ENCODE data around the gene EHD4.
A peak's percentile ranks its signal among the peaks of the same experiment; 100 is the strongest.

EHD4 gene

DNA sequence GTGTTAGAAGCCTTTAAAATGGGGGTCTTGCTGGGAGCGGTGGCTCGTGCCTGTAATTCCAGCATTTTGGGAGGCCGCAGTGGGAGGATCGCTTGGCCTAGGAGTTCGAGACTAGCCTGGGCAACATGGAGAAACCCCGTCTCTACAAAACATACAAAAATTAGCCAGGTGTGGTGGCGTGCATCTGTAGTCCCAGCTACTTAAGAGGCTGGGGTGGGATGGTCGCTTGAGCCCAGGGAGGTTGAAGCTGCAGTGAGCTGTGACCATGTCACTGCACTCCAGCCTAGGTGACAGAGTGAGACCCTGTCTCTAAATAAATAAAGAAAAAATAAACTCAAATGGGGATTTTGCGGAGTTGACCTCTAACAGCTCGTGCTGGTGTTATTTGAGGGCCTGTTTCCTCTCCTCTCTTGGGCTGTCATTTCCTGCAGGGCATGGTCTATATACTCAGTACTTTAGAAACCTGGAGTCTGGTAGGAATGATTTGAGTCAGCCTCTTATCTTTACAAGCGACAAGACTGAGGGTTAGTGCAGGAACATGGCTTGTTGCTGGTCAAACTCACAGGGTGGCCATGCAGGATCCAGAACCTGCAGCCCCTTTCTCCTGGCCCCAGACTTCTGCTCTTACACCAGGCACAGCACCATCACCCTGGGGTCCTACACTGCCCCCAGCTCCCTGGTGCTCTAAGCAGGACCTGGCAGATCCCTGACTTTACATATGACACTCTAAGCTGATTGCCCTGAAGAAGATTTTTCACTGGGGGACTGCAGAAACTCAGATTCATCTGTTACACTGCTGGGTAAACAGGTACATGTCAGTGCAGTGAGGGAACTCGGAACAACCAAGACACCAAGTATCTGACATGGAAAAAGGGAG is 15.1 kb downstream of the EHD4 start:
- no peak for DNase-seq (ENCODE audit: low read depth)

DNA sequence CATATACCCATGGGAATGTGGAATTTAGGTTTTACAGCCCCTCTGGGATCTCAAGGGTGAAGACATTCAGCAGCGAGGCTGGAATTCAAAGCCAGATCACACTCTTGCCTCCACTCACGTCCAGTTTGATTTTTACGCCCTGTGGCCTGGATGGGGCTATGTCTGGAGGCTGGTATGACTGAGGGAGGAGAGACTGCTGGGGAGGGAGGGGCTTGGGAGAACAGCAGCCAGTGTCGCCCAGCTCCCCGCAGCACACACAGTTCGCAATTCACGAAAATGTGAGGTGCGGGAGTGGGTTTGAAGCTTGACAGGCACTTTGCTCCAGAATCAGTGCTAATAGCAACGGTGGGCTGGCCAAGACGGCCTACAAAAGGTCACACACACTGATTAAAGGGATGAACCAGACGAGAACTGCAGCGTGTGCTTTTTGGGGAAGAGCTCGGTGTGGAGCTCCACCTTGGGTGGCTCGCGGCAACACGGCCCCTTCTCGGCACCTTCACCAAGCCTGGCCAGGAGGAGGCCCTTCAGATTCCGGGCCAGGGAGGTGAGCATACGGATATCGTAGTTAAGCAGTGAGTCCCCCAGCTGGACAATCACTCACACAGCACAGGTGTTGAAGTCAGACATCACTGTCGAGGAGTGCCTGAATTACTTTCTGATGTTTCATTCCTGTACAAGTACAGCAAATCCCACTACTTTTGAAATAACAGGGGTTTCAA is 16.4 kb downstream of the EHD4 start:
- no peak for DNase-seq (ENCODE audit: low read depth)

DNA sequence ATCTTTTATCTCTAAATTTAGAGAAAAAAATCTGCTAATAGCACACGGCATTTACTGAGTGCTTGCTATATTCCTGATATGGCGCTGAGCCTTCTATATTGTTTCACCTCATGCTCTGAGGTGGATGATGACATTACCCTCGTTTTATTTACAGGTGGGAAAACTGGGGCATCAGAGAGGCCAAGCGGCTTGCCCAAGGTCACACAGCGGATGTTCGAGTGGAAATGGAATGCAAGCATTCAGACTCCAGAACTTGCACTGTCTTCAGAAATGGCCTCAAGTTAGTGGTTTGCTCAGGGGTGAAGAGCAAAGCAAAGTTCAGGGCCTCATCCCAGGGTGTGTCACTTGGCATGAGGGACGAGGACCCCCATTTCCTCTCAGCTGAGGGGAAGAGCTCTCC is 17.3 kb downstream of the EHD4 start:
- DNase-seq (ENCODE audit: low read depth), result no peak

DNA sequence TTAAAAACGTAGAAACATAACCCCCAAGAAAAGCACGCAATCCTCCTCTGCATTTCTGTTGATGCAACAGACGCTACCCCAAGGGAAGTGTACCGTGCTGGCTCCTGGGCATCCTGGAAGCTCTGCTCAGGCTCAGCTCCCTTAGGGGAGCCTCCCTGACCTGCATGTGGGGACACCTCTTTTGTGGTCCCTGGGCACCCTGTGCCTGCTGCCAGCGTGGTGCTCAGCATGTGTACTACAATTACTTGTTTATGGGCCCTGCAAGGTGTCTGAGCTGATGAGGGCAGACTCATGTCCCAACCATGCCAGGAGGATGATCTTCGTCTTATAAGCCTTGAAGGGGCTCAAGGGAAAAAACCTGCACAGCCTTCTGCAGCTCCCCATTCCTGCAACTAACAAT is 18.3 kb downstream of the EHD4 start:
- DNase-seq (ENCODE audit: low read depth), result no peak

DNA sequence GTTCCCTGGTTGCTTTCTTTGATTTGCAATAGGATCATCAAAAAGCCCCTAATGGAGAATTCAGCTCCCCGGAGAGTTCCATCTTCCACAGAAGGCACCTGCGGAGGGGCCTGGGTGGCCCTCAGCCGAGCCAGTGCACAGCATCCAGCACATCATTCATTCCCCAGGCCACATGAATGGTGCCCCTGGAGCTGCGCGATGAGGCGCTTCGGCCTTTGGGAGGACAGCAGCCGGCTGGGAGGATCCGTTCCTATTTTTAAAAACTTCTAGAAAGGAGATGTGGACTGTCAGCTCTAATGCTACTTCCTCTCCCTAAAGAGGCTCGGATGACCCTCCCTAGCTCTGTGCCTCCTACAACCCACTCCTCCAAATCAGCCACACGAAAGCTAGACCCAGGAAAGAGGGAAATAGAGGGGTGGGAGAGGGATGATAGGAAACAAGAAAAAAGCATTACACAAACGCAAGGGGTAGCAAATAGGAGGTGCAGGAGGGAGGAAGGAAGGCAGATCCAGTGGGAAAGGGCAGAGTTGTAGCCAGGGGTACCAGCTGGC is 20.3 kb downstream of the EHD4 start:
- DNase-seq (ENCODE audit: low read depth), result no peak

DNA sequence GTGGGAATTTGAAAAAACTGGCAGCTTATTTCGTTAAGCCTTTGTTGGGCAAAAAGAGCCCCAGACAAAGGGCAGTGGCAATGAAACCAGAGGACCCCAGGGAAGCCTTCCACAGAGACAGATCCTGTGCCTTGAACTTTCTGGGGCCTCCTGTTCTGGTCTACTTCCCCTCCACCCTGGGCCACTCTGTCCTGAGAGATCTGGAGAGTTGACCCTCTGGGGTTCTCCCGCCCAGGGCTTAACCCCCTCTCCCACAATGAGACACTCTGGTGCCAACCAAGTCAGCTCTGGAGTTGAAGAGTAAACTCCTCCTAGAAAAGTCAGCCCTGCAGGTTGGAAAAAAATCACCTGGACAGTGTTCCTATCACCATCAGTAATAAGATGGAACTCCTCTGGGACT is 20.8 kb downstream of the EHD4 start:
- no peak for DNase-seq (ENCODE audit: low read depth)

DNA sequence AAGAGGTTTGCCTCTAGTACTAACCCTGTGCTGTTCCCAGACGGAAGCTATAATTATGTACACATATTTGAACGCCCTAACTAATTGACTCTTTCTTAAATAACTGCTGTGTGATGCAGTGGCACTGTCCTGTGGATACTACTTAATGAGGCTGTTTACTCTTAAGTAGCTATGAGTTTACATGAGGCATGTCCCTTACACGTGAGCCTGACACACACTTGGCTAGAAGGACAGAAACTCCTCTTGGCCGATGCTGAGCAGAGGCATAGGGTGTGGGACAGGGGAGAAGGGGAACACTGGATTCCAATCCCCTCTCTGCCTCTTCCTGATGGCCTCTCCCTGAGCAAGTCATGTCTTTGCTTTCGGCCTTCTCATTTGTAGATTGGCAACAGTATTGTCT is 21.9 kb downstream of the EHD4 start:
- no peak for DNase-seq (ENCODE audit: low read depth)

DNA sequence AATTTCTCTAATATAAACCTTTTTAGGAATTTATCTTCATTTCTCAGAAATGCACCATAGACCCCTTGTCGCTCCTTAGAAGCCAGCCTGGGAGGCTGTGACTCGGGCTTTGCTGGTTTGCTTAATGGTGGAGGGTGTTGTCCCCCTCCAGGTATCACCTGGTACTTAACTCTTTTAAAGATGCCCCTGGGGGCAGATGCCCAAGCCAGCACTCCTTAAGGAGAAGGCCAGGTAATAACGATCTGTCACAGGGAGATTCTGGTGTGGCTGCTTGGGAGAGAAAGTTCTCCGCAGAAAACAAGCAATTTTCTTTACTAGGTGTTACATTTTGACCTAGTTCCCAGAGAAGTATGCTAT is 22.3 kb downstream of the EHD4 start:
- DNase-seq (ENCODE audit: low read depth), result no peak

DNA sequence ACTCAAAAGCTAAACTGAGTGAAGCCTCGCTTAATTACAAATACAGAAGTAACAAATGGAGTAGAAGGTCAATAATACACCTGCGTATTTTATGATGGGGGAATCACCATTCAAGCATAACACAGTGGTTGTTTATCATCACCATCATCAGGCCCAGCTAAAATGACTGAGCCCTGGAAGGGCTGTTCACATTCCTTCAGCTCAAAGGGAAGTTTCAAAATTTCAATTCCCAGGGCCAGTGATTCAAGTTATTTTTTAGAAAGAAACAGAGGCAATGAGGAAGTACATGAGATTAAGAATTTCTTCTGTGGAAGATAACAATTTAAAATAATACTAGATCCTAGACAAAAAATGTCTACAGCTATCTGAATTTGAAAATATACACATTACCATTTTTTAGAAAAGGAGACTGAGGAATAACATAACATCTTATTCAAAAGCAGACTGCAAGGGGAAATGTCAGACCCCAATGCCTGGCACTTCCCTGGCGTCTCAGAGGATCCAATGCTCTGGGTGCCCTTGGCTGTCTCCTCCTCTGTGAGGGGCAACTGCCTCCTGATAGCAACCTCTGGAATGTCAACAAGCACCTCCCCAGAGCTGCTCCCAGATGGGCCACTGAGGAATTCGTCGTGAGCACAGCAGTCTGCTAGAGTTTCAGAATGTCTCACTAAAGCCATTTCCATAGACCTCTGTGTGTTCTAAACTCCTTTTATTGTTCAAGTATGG is 22.8 kb downstream of the EHD4 start:
- no peak for DNase-seq (ENCODE audit: low read depth)

DNA sequence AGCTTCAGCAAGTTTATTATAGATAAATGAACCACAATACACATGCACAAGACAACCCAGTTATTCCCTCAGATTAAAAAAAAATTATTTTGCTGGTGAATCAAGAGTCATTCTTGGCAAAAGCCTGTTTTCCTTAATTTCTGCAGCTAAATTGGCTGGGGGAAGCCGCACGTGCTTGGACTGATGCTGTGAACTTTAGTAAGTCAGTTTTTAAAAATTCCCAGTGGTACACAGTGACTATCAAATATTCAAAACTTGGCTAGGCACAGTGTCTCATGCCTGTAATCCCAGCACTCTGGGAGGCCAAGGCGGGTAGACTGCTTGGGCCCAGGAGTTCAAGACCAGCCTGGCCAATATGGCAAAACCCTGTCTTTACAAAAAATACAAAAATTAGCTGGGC is 23.9 kb downstream of the EHD4 start:
- DNase-seq (ENCODE audit: low read depth), result no peak

DNA sequence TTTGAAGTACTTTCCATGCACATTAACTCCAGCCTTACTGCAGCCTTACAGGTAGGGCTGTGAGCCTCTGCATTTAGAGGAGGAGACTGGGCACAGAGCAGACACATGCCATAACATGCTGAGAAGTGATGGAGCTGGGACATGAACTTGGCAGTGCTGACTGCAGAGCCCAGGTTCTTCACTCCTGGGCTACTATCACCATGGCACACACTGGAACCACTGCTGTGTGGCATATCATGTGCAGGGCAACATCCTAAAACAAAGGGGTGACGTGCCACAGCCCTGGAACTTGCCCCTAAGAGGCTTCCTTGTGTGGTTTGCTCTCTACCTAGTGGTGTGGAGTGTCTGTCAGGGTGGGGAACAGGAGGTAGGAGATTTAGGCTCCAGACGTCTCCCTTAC is 25.4 kb downstream of the EHD4 start:
- no peak for DNase-seq (ENCODE audit: low read depth)

DNA sequence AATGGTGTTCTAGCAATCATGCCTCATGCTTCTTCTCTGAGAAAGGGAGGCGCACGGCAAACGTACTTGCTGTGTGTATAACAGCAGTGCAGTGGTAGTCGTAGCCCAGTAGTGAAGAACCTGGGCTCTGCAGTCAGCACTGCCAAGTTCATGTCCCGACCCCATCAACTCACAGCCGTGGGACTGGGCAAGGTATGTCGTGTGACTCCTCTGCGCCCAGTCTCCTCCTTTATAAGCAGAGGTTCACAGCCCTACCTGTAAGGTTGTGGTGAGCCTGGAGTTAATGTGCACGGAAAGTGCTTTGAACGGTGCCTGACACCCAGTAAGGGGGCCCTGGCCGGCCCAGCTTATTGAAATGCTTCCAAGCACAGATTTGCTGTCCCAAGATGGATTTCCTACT is 26.6 kb downstream of the EHD4 start:
- DNase-seq (ENCODE audit: low read depth), result no peak

DNA sequence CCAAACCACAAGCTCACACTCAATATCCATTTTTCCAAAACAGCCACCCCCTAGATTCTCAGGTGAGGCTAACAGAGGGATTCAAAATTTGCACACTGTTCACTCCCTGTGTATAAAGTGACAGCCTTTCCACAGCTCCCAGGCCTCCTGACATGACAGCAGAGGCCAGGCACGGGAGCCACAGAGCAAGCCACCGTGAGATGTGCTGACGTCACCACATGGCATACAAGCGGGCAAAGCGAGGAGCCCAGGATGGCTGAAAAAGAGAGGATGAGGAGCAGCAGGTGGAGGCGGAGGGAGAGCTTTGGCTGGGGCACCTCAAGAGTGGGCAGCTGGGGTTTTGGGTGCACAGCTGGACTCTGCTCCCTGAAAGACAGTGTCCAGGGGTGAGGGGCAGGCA is 27.1 kb downstream of the EHD4 start:
- peak; percentile 22 for DNase-seq (ENCODE audit: low read depth)

DNA sequence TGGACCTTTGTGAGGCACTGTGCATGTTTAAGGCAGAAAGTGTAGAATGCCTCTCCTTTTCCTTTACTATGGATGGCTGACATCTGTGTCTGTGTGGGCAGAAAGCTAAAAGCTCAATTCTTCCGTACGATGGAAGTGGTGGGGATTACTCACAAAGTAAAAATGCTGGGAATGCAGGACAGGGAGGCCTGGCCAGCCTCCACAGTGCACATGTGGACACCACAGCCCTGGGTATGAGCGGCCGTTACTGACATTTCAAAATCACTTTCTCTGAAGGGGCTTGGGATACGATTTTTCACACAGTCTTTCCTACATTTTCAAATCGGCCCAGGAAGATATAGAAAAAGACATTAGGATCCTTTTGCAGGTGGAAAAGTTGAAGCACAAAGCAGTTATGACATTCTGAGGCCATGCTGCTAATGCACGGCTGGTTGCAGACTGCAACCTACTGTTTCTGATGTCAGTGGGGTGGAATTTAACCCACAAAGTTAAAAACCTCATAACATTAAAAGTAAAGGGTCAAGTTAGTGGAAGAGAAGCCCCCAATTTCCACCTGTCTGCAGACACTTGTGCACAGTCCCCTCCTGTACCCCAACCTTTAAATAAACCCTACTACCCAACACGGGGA is 27.9 kb downstream of the EHD4 start:
- DNase-seq (ENCODE audit: low read depth), result peak; percentile 96

DNA sequence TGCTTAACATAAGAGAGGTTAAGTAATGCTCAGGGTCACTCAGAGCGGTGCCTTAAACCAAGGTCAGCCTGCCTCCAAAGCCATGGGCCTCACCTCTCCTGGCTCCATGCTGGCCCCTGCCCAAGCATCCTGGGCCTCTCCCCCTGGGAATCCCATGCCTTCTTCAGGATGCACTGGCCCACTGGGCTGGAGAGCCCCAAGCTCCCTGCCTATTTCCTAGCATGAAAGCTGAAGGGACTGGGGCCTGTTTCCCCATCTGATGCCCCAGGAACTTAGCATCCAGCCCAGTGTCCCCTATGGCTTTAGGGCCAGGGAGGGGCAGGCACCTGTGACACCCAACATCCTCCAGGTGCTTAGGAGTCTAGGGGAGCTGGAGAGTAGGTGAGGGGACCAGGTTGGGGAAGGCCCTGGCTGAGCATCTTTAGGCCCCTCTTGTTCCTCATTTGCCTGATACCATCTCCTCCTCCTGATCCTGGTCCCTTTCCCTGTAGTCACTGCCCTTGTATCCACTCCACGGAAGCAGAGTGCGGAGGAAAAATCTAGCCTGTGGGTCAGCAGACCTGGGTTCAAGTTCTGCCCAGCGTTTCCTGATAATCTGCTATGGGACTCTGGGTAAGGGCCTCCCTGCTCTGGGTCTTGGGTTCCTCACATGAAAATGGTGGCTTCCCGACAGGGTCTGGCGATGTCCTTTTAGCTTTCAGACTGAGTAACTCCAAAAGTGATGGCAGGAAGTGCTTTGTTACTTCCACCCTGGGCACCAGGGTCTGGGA is 28.6 kb downstream of the EHD4 start:
- DNase-seq (ENCODE audit: low read depth), result no peak

DNA sequence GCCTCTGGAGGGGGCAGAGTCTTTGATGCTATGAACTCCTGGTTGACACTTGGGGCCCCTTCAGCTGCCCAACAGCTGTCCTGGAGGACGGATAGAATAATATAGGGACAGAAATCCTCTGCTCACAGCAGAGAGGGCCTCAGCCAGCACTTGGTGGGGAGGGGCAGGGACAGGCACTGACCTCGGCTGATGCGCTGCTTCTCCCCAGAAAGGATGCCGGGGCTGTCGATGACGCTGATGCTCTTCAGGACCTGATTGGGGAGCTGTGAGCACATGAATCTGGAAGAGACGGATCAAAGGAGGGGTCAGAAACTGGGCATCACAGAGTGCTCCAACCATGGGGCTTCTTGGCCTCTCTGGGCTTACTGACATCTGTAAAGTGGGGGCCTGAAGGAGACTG is 29.5 kb downstream of the EHD4 start:
- DNase-seq (ENCODE audit: low read depth), result no peak

DNA sequence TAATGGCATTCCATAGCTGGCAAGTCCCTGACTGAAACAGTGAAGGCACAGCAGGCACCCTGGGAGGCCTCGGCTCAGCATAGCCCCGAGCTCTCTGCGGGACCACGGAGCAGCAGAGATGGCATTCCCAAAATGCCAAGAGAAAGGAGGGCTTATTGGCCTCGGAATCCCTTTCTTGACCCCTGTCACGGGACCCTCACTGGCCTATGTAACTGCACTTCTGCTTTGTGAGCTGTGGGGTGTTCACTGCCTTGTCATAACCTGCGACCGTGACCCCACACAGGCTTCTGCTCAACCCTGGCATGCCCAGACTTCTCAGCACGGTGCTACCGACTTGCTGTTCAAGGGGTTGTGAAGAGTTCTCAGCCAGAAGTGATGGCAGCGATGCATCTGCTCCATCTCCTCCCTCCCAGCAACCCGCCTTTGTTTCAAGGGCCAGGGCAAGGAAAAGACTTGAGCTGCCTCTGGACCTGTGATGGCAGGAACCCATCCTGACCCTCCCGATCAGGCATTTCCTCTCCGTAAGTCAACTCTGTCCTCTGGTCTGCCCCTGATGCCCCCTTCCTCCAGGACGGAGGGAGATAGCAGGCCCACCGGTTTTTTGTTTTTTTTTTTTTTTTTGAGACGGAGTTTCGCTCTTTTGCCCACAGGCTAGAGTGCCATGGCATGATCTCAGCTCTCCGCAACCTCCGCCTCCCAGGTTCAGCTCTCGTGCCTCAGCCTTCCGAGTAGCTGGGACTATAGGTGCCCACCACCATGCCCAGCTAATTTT is 30.5 kb downstream of the EHD4 start:
- no peak for DNase-seq (ENCODE audit: low read depth)

DNA sequence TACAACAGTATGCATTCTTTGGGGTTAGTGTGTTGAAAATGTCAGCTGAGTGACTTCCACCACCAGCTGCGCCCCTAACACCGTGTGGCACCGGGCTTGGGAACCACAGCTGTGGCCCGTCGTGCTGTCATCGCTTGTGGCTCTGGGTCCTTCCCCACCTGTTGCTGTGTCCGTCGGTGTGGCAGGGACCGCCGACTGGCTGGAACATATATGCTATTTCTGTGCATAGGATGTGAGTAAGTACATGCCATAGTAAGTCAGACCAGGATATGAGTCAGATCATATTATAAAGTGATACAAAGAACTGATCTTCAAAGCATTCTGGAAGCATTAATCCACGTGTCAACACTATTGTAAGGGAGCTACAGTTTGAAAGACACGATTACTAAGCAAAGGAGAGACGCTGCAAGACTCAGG is 31.9 kb downstream of the EHD4 start:
- DNase-seq (ENCODE audit: low read depth), result peak; percentile 97

DNA sequence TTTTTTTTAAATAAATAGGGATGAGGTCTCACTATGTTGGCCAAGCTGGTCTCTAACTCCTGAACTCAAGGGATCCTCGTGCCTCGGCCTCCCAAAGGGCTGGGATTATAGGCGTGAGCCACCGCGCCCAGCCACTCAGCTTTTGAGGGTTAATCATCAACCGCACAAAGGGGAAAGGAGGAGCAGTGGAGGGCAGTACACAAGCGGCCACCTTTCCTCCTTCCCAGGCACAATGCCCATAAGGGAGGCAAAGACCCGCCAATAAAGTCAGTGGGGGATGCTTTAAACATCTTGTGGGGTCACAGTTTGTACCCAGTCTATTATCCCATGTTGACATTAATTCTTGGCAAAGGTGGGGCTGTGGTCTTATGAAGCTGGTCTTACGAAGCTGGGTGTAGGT is 32.4 kb downstream of the EHD4 start:
- DNase-seq (ENCODE audit: low read depth), result no peak

DNA sequence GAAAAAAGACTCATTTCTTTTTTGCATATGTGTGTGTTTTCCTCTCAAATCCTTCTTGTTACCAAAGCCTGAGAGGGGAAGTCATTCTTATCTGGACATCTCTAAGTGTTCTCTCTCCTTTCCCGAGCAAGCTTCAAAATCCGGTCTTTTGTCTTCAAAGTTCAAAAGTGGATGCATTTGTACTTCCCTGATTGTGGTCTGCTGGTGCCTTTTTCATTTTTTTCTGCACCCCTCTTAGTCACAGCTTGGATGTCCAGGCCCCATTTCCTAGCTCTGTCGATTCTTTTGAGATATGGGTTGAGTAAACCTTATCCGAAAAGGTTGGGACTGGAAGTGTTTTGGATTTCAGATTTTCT is 34.8 kb downstream of the EHD4 start:
- DNase-seq (ENCODE audit: low read depth), result no peak
